ENCODE data around the gene EGFR.

Gene EGFR

GRCh38 chr7:55132890-55133551 lies 114.2 kb downstream of the EGFR start:
- H3K4me2 ChIP-seq (ENCODE audit: low read length) = no peak overlapping the region
- H3K27ac ChIP-seq (ENCODE audit: low read depth, low read length, poor library complexity, severe bottlenecking) = no peak overlapping the region
- H3K79me2 ChIP-seq (ENCODE audit: insufficient read depth, low read length) = no peaks in the 10 kb centered on the region
- H3K36me3 ChIP-seq (ENCODE audit: insufficient read depth, low read length) = no peaks in the 10 kb centered on the region
- H3F3A ChIP-seq (ENCODE audit: insufficient read depth, low read length) = no peaks in the 10 kb centered on the region
- H3K9me2 ChIP-seq (ENCODE audit: low read depth, low read length) = no peaks in the 10 kb centered on the region
- H3K4me3 ChIP-seq (ENCODE audit: low read depth, low read length, poor library complexity, severe bottlenecking) = no peak overlapping the region
- H2AFZ ChIP-seq (ENCODE audit: low read length) = no peak overlapping the region
- H3K4me1 ChIP-seq (ENCODE audit: insufficient read depth, low read length, severe bottlenecking) = no peaks in the 10 kb centered on the region
- no peak overlapping the region for H3K9ac ChIP-seq (ENCODE audit: low read length)
- TF ChIP-seq CTCF (IDR thresholded peaks at IDR 0.05; ENCODE audit: low read length) (no peak), EZH2 (IDR thresholded peaks at IDR 0.05; ENCODE audit: borderline replicate concordance, low read length) (no peak)
- no peaks in the 10 kb centered on the region for H3K9me3 ChIP-seq (ENCODE audit: low read length)
- 0 out of 2 replicates have a peak, but pooled peaks cover 3% of the 10 kb centered on the region for H3K27me3 ChIP-seq (ENCODE audit: insufficient read depth, low read length)
- H4K20me1 ChIP-seq (ENCODE audit: insufficient read depth, low read length) = no peaks in the 10 kb centered on the region

GRCh38 chr7:55133630-55134358 lies 115.0 kb downstream of the EGFR start:
- H3K4me3 ChIP-seq (ENCODE audit: low read depth, low read length, poor library complexity, severe bottlenecking) = no peak overlapping the region
- H3K9ac ChIP-seq (ENCODE audit: low read length) = no peak overlapping the region
- TF ChIP-seq EZH2 (IDR thresholded peaks at IDR 0.05; ENCODE audit: borderline replicate concordance, low read length) (no peak), CTCF (IDR thresholded peaks at IDR 0.05; ENCODE audit: low read length) (no peak)

GRCh38 chr7:55134359-55134725 lies 115.5 kb downstream of the EGFR start:
- no peaks in the 10 kb centered on the region for H3K36me3 ChIP-seq (ENCODE audit: insufficient read depth, low read length)
- H2AFZ ChIP-seq (ENCODE audit: low read length) = no peak overlapping the region
- H3K9ac ChIP-seq (ENCODE audit: low read length) = no peak overlapping the region
- no peaks in the 10 kb centered on the region for H3K9me2 ChIP-seq (ENCODE audit: low read depth, low read length)
- H3F3A ChIP-seq (ENCODE audit: insufficient read depth, low read length) = no peaks in the 10 kb centered on the region
- H3K9me3 ChIP-seq (ENCODE audit: low read length) = peaks cover 2% of the 10 kb centered on the region; the same call in 1 of the 2 replicates
- H3K4me1 ChIP-seq (ENCODE audit: insufficient read depth, low read length, severe bottlenecking) = no peaks in the 10 kb centered on the region
- H4K20me1 ChIP-seq (ENCODE audit: insufficient read depth, low read length) = no peaks in the 10 kb centered on the region
- TF ChIP-seq CTCF (IDR thresholded peaks at IDR 0.05; ENCODE audit: low read length) (no peak), EZH2 (IDR thresholded peaks at IDR 0.05; ENCODE audit: borderline replicate concordance, low read length) (no peak)
- no peak overlapping the region for H3K4me3 ChIP-seq (ENCODE audit: low read depth, low read length, poor library complexity, severe bottlenecking)
- H3K27ac ChIP-seq (ENCODE audit: low read depth, low read length, poor library complexity, severe bottlenecking) = no peak overlapping the region
- no peak overlapping the region for H3K4me2 ChIP-seq (ENCODE audit: low read length)
- 0 out of 2 replicates have a peak, but pooled peaks cover 3% of the 10 kb centered on the region for H3K27me3 ChIP-seq (ENCODE audit: insufficient read depth, low read length)
- H3K79me2 ChIP-seq (ENCODE audit: insufficient read depth, low read length) = no peaks in the 10 kb centered on the region

More at GRCh38 chr7:55133630-55134358, 115.0 kb downstream of the EGFR start:
- H3K4me1 ChIP-seq (ENCODE audit: insufficient read depth, low read length, severe bottlenecking) = no peaks in the 10 kb centered on the region
- no peaks in the 10 kb centered on the region for H4K20me1 ChIP-seq (ENCODE audit: insufficient read depth, low read length)
- H3K79me2 ChIP-seq (ENCODE audit: insufficient read depth, low read length) = no peaks in the 10 kb centered on the region
- no peaks in the 10 kb centered on the region for H3K36me3 ChIP-seq (ENCODE audit: insufficient read depth, low read length)
- H3K27me3 ChIP-seq (ENCODE audit: insufficient read depth, low read length) = 0 out of 2 replicates have a peak, but pooled peaks cover 3% of the 10 kb centered on the region
- H2AFZ ChIP-seq (ENCODE audit: low read length) = no peak overlapping the region
- no peak overlapping the region for H3K27ac ChIP-seq (ENCODE audit: low read depth, low read length, poor library complexity, severe bottlenecking)
- no peaks in the 10 kb centered on the region for H3K9me2 ChIP-seq (ENCODE audit: low read depth, low read length)
- H3F3A ChIP-seq (ENCODE audit: insufficient read depth, low read length) = no peaks in the 10 kb centered on the region
- no peaks in the 10 kb centered on the region for H3K9me3 ChIP-seq (ENCODE audit: low read length)
- H3K4me2 ChIP-seq (ENCODE audit: low read length) = no peak overlapping the region

Measured in OCI-LY1 (cell line).